ENCODE data around the gene TMEM123. TPM values are rescaled to one million over a fixed set of nuclear protein-coding genes. Genes with fewer than 3 reads are reported as not detected.

Gene TMEM123
- total RNA-seq, 4 donors from 2014 or later, result 282 to 506 (median 336) TPM

GRCh38 chr11:102482433-102482832, 29.9 kb upstream of the TMEM123 start:
- DNase-seq, result no peak
- intact Hi-C loops (cut with DNase I), result no loop called here
- no peaks in the 10 kb centered on the region for H3K9me3 ChIP-seq
- H3K4me1 ChIP-seq, result no peaks in the 10 kb centered on the region
- H3K27ac ChIP-seq, result no peak overlapping the region
- H3K4me3 ChIP-seq (replicated peaks in 1 of 3), result no peak overlapping the region
- H3K27me3 ChIP-seq, result no peaks in the 10 kb centered on the region
- TF ChIP-seq CTCF (IDR thresholded peaks at IDR 0.05) (no peak), POLR2A (IDR thresholded peaks at IDR 0.05) (no peak)
- WGBS, 2 donors, result 64 to 65% methylated on average over 3 of the region's 3 CpGs
- no peaks in the 10 kb centered on the region for H3K36me3 ChIP-seq

GRCh38 chr11:102479733-102480132, 27.2 kb upstream of the TMEM123 start:
- H3K4me1 ChIP-seq, result peaks cover 5 to 16% of the 10 kb centered on the region in 2 donors
- intact Hi-C loops (cut with DNase I), result no loop called here
- H3K36me3 ChIP-seq, result no peaks in the 10 kb centered on the region
- no peak overlapping the region for H3K27ac ChIP-seq
- H3K27me3 ChIP-seq, result no peaks in the 10 kb centered on the region
- DNase-seq, result no peak
- H3K4me3 ChIP-seq (replicated peaks in 1 of 3), result no peak overlapping the region
- TF ChIP-seq CTCF (IDR thresholded peaks at IDR 0.05) (no peak), POLR2A (IDR thresholded peaks at IDR 0.05) (no peak)
- 95 to 96% methylated on average over 2 of the region's 2 CpGs for WGBS, 2 donors
- H3K9me3 ChIP-seq, result no peaks in the 10 kb centered on the region

- Histone ChIP-seq H3K9me3 (no peaks in the 10 kb centered on the region), H3K27me3 (no peaks in the 10 kb centered on the region), H3K4me3 (replicated peaks in 1 of 3) (no peak overlapping the region), H3K4me1 (peaks cover 15 to 25% of the 10 kb centered on the region in 2 donors), H3K27ac (no peak overlapping the region), H3K36me3 (no peaks in the 10 kb centered on the region)
- DNase-seq, result no peak
- no peak for TF ChIP-seq CTCF (IDR thresholded peaks at IDR 0.05)
- no peak for TF ChIP-seq POLR2A (IDR thresholded peaks at IDR 0.05)
- intact Hi-C loops (cut with DNase I), result no loop called here
- 92 to 97% methylated on average over 1 of the region's 1 CpG for WGBS, 2 donors
Observed at GRCh38 chr11:102478673-102479299, 26.2 kb upstream of the TMEM123 start.

- intact Hi-C loops (cut with DNase I), result no loop called here
- Histone ChIP-seq H3K27ac (peak overlapping the region in 2 of 3 donors; percentile 45 to 47), H3K36me3 (no peaks in the 10 kb centered on the region), H3K27me3 (no peaks in the 10 kb centered on the region), H3K4me1 (peaks cover 18 to 28% of the 10 kb centered on the region in 2 donors), H3K9me3 (no peaks in the 10 kb centered on the region), H3K4me3 (replicated peaks in 1 of 3) (no peak overlapping the region)
- DNase-seq, result peak; percentile 38 to 48
- TF ChIP-seq POLR2A (IDR thresholded peaks at IDR 0.05), result no peak
- no peak for TF ChIP-seq CTCF (IDR thresholded peaks at IDR 0.05)
- 7 to 26% methylated on average over 1 of the region's 1 CpG for WGBS, 2 donors
Observed at GRCh38 chr11:102476812-102477211, 24.2 kb upstream of the TMEM123 start.

- 88 to 94% methylated on average over 1 of the region's 1 CpG for WGBS, 2 donors
- H3K27ac ChIP-seq, result peak overlapping the region in 2 of 3 donors; percentile 45 to 47
- intact Hi-C loops (cut with DNase I), result no loop called here
Observed at GRCh38 chr11:102476069-102476468, 23.5 kb upstream of the TMEM123 start.

More at GRCh38 chr11:102476069-102476468, 23.5 kb upstream of the TMEM123 start:
- no peak for DNase-seq
- H3K9me3 ChIP-seq, result no peaks in the 10 kb centered on the region
- TF ChIP-seq POLR2A (IDR thresholded peaks at IDR 0.05) (no peak), CTCF (IDR thresholded peaks at IDR 0.05) (no peak)
- peaks cover 18 to 28% of the 10 kb centered on the region in 2 donors for H3K4me1 ChIP-seq
- no peaks in the 10 kb centered on the region for H3K27me3 ChIP-seq
- H3K36me3 ChIP-seq, result no peaks in the 10 kb centered on the region
- H3K4me3 ChIP-seq (replicated peaks in 1 of 3), result no peak overlapping the region
